ENCODE measurements around the gene DOK4. TPM values are rescaled to one million over a fixed set of nuclear protein-coding genes. Genes with fewer than 3 reads are reported as not detected.
A peak's percentile ranks its signal among the peaks of the same experiment; 100 is the strongest.

Gene DOK4
- total and polyA plus RNA-seq, 8 donors: 27.7 to 108 (median 31.0) TPM

DNA sequence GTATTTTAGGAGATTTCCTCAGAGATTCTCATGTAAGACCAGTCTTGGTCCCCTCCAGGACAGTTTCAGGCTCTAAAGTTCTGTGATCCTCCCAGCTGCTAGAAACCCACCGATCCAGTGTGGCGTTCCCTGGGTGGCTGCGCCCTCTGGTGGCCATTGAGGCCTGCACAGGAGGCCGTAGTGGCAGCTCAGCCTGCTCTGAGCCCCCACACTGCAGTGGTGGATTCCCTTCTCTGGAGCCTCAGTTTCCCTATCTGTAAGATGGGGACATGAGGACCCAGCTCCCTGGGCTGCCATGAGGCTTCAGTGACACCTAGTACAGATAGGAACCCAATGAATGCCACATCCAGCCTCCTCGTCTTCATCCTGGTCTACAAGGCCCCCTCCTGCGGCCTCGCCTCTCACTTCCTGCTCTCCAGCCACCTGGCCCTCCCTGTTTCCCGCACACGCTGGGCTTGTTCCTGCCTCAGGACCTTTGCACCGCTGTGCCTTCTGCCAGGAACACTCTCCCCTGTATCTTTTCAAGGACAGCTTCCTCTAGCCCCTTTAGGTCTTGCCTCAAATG, 33.6 kb upstream of the DOK4 start:
- DNase-seq: peak; percentile 49 to 95 (median 74)
- H3K4me3 ChIP-seq: no peak overlapping the region
- peaks cover 0 to 14% of the 10 kb centered on the region in 2 donors for H3K36me3 ChIP-seq
- H3K27me3 ChIP-seq: no peaks in the 10 kb centered on the region
- H3K4me1 ChIP-seq: peaks cover 0 to 10% of the 10 kb centered on the region in 2 donors
- ATAC-seq: peak; percentile 91
- no peak overlapping the region for H3K27ac ChIP-seq
- no peaks in the 10 kb centered on the region for H3K9me3 ChIP-seq
- intact Hi-C loops (cut with DNase I): loop anchor here (5.0 to 10.0 kb wide), 4 partner anchors 58 to 218 kb away; partner anchors contain the start of gene POLR2C (in 1 of the 2)
- TF ChIP-seq, protein P1, sequence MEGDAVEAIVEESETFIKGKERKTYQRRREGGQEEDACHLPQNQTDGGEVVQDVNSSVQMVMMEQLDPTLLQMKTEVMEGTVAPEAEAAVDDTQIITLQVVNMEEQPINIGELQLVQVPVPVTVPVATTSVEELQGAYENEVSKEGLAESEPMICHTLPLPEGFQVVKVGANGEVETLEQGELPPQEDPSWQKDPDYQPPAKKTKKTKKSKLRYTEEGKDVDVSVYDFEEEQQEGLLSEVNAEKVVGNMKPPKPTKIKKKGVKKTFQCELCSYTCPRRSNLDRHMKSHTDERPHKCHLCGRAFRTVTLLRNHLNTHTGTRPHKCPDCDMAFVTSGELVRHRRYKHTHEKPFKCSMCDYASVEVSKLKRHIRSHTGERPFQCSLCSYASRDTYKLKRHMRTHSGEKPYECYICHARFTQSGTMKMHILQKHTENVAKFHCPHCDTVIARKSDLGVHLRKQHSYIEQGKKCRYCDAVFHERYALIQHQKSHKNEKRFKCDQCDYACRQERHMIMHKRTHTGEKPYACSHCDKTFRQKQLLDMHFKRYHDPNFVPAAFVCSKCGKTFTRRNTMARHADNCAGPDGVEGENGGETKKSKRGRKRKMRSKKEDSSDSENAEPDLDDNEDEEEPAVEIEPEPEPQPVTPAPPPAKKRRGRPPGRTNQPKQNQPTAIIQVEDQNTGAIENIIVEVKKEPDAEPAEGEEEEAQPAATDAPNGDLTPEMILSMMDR (IDR thresholded peaks at IDR 0.05): peak; percentile 92 to 98

DNA sequence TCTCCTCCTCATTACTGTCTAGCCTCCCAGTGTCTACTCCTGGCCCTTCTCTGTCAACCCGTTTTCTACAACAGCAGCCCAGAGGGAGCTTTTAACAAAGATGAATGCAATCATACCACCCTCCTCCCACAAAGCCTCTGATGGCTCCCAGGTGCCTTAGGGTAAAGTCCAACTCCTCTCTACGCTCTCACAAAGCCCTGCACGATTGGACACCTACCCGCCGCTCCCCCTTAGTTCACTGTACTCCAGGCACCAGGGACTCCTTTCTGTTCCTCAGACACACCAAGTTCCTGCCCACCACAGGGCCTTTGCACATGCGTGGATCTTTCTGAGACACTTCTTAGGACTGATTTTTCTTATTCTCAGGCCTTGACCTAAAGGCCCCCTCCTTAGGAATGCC, 32.6 kb upstream of the DOK4 start:
- Histone ChIP-seq H3K27me3 (no peaks in the 10 kb centered on the region), H3K36me3 (peaks cover 0 to 14% of the 10 kb centered on the region in 2 donors), H3K9me3 (no peaks in the 10 kb centered on the region), H3K4me3 (no peak overlapping the region), H3K27ac (no peak overlapping the region), H3K4me1 (peaks cover 8 to 20% of the 10 kb centered on the region in 2 donors)
- DNase-seq: peak in 1 of 4 donors; percentile 20
- intact Hi-C loops (cut with DNase I): loop anchor here in 1 of 2 donors (5.0 kb wide), 3 partner anchors 57 to 217 kb away; partner anchors contain the start of gene POLR2C
- no peak for ATAC-seq
- TF ChIP-seq, protein P1 (IDR thresholded peaks at IDR 0.05): no peak

DNA sequence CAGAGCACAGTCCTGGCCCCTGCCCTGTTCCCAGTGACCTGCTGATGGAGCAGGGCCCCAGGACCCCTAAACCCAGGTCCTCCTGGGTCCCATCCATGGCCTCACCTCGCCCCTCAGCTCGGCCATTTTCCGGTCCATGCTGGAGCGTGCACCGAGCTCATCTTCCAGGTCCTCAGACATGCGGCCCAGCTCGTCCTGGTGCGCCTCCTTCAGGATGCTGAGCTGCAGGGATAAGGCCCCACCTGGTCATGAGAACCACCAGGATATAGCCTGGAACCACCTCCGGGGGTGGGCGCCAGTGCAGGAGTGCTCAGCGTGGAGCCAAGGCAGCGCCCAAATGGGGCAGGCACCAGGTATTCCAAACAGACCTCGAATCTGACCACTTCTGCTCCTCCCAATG, 32.2 kb upstream of the DOK4 start:
- H3K4me3 ChIP-seq: no peak overlapping the region
- intact Hi-C loops (cut with DNase I): loop anchor here in 1 of 2 donors (5.0 kb wide), 3 partner anchors 56 to 216 kb away; partner anchors contain the start of gene POLR2C
- H3K27me3 ChIP-seq: no peaks in the 10 kb centered on the region
- peaks cover 0 to 14% of the 10 kb centered on the region in 2 donors for H3K36me3 ChIP-seq
- DNase-seq (peak in 1 of 4 donors; percentile 51), ATAC-seq (no peak)
- peaks cover 8 to 24% of the 10 kb centered on the region in 2 donors for H3K4me1 ChIP-seq
- no peaks in the 10 kb centered on the region for H3K9me3 ChIP-seq
- TF ChIP-seq, protein P1 (IDR thresholded peaks at IDR 0.05): no peak
- no peak overlapping the region for H3K27ac ChIP-seq

DNA sequence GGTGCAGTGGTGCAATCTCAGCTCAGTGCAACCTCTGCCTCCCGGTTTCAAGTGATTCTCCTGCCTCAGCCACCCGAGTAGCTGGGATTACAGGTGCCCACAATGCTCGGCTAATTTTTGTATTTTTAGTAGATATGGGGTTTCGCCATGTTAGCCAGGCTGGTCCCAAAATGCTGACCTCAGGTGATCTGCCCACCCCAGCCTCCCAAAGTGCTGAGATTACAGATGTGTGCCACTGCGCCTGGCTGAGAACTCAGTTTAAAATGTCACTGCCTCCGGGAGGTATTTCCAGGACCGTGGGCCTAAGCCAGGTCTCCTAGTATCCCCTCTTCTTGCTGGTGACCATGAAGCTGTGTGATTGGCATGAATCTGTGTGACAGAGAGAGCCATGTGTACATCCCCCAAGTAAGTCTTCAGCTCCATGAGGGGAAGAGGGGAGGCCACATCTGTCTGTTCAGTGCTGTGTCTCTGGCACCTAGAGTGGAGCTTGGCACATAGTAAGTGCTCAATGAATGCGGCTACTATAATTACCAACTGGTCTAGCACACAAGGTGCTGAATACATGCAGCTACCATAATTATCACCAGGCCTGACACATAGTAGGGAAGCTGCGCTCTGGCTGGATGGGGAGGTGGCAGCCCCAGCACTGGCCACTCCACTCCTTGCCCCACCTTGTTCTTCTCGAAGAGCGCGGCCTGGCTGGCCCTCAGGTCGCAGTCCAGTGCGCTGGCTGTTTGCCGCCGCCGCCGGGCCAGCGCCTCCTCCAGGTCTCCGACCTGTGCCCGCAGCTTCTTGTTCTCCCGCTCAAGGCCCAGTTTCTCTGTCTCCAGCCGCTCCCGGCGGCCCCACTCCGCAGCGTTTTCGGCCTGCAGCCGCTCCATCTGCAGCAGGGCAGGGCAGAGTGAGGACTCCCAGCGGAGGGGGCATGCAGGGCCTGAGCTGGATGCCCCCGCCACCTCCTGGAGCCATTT, 31.4 kb upstream of the DOK4 start:
- intact Hi-C loops (cut with DNase I): loop anchor here in 1 of 2 donors (5.0 kb wide), 3 partner anchors 55 to 215 kb away; partner anchors contain the start of gene POLR2C

More for the DNA sequence above, 31.4 kb upstream of the DOK4 start:
- Histone ChIP-seq H3K27me3 (no peaks in the 10 kb centered on the region), H3K9me3 (no peaks in the 10 kb centered on the region), H3K4me1 (peaks cover 8 to 27% of the 10 kb centered on the region in 2 donors), H3K27ac (no peak overlapping the region), H3K36me3 (peaks cover 0 to 14% of the 10 kb centered on the region in 2 donors), H3K4me3 (no peak overlapping the region)
- TF ChIP-seq, protein P1 (IDR thresholded peaks at IDR 0.05): no peak
- DNase-seq (peak in 1 of 4 donors; percentile 76), ATAC-seq (no peak)

Data from left lung (tissue), 10 donors.